ENCODE results near the gene COG5. TPM values are rescaled to one million over a fixed set of nuclear protein-coding genes. Genes with fewer than 3 reads are reported as not detected.

Gene COG5
- total RNA-seq, 1 donor from 2014 or later = 49.1 TPM

DNA sequence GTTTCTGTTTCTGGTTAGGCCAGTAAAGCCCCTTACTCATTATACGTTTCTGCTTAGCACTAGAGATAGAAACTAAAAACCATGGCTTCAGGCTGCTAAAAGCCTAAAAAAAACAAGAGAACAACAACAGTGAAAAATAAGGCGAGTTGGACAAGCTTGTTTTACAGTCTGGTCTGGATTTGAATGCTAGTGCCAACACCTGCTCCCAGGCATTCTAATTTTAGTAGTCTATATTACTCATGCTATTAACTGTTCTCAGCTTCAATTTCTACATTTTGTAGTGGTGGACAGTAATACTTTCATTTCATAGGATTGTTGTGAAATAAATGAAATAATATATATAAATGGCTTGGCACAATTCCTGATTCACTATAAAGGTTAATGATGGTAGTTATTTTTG is 286.4 kb downstream of the COG5 start:
- no peak overlapping the region for H3K27ac ChIP-seq
- no peaks in the 10 kb centered on the region for H3K27me3 ChIP-seq (ENCODE audit: low read depth)
- ATAC-seq (no peak), DNase-seq (no peak)
- H3K36me3 ChIP-seq = no peaks in the 10 kb centered on the region
- H3K4me3 ChIP-seq = no peak overlapping the region
- no peaks in the 10 kb centered on the region for H3K4me1 ChIP-seq
- intact Hi-C loops (cut with DNase I) = no loop called here
- H3K9me3 ChIP-seq = no peaks in the 10 kb centered on the region
- TF ChIP-seq, protein P1, sequence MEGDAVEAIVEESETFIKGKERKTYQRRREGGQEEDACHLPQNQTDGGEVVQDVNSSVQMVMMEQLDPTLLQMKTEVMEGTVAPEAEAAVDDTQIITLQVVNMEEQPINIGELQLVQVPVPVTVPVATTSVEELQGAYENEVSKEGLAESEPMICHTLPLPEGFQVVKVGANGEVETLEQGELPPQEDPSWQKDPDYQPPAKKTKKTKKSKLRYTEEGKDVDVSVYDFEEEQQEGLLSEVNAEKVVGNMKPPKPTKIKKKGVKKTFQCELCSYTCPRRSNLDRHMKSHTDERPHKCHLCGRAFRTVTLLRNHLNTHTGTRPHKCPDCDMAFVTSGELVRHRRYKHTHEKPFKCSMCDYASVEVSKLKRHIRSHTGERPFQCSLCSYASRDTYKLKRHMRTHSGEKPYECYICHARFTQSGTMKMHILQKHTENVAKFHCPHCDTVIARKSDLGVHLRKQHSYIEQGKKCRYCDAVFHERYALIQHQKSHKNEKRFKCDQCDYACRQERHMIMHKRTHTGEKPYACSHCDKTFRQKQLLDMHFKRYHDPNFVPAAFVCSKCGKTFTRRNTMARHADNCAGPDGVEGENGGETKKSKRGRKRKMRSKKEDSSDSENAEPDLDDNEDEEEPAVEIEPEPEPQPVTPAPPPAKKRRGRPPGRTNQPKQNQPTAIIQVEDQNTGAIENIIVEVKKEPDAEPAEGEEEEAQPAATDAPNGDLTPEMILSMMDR (IDR thresholded peaks at IDR 0.05) = no peak

DNA sequence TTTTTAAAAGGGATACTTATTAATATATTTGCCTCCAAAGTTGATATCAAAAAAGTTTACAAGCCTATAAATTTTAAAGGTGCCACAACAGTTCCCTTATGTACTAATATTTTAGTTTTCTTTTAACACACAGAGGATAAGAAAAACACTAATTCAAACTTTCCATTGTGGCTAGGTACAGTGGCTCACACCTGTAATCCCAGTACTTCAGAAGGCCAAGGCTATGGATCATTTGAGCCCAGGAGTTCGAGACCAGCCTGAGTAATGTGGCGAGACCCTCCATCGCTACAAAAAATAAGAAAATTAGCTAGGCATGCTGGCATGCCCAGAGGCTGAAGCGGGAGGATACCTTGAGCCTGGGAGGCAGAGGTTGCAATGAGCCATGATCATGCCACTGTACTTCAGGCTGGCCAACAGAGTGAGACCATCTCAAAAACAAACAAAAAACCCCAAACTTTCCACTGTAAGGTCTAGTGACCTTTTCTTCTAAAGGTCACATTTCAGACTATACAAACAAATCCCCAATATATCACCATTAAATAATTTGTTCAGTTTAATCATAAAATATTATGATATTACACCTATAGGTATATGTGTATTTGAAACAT is 287.4 kb downstream of the COG5 start:
- H3K27me3 ChIP-seq (ENCODE audit: low read depth) = no peaks in the 10 kb centered on the region
- TF ChIP-seq, protein P1 (IDR thresholded peaks at IDR 0.05) = no peak
- intact Hi-C loops (cut with DNase I) = no loop called here
- no peaks in the 10 kb centered on the region for H3K9me3 ChIP-seq
- no peak overlapping the region for H3K4me3 ChIP-seq
- no peaks in the 10 kb centered on the region for H3K4me1 ChIP-seq
- H3K36me3 ChIP-seq = no peaks in the 10 kb centered on the region
- H3K27ac ChIP-seq = no peak overlapping the region
- ATAC-seq (no peak), DNase-seq (no peak)

DNA sequence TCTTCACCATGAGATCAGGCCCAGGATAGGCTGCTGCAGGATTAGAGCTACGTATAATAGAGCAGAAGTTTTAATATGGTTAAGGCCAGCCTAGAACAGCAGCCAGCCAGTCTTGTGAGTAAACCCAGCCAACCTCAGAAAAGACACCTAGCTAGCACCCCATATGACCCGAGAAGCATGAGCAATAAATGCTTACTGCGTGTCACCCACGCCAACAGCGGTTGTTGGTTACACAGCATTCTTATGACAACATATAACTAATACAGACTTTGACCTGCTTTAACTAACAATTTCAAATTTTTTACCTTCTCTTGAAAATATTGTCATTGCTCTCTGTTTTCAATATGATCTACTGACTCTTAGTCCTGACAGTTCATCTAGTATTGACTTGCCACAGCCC is 289.2 kb downstream of the COG5 start:
- Histone ChIP-seq H3K4me3 (no peak overlapping the region), H3K36me3 (peaks cover 7% of the 10 kb centered on the region), H3K9me3 (no peaks in the 10 kb centered on the region), H3K4me1 (no peaks in the 10 kb centered on the region), H3K27ac (no peak overlapping the region), H3K27me3 (ENCODE audit: low read depth) (no peaks in the 10 kb centered on the region)
- ATAC-seq (no peak), DNase-seq (no peak)
- intact Hi-C loops (cut with DNase I) = no loop called here
- TF ChIP-seq, protein P1 (IDR thresholded peaks at IDR 0.05) = no peak

DNA sequence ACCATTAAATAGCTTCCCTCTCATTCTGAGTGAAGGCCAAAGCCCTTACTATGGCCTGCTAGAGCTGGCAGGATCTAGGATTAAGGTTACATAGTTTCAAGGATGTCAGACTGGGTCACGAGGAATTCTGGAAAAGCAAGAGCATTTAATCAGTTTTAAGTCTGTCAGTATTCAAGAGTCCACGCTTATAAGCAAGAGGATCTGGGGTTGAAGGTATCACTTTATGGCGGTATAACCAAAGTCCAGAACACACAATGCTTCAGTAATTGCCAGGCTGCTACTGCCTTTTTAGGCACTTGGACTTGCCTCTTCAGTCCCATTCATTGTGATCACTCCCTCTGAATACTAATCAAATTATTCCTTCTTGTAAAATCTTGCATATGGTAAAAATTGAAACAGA is 293.9 kb downstream of the COG5 start:
- Histone ChIP-seq H3K36me3 (peaks cover 8% of the 10 kb centered on the region), H3K27ac (no peak overlapping the region), H3K27me3 (ENCODE audit: low read depth) (no peaks in the 10 kb centered on the region), H3K9me3 (no peaks in the 10 kb centered on the region), H3K4me1 (no peaks in the 10 kb centered on the region), H3K4me3 (no peak overlapping the region)
- no peak for ATAC-seq
- TF ChIP-seq, protein P1 (IDR thresholded peaks at IDR 0.05) = no peak
- no peak for DNase-seq
- intact Hi-C loops (cut with DNase I) = no loop called here

DNA sequence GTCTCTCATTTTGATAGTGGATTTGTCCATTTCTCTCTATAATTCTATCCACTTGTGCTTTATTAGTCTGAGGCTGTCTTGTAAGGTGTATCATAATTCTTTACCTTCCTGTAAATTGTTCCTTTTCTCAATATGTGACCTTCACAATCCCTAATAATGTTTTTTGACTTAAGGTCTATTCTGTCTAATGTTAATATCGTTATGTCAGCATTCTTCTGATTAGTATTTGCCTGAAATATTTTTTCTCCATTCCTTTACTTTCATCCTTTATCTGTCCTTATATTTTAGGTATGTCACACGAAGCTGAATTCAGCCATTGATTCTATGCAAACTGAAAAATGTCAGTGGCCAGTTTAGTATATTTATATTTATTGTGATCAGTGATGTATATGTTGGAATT is 295.1 kb downstream of the COG5 start:
- Histone ChIP-seq H3K27me3 (ENCODE audit: low read depth) (no peaks in the 10 kb centered on the region), H3K4me3 (no peak overlapping the region)
- TF ChIP-seq, protein P1 (IDR thresholded peaks at IDR 0.05) = no peak

More for the DNA sequence above, 295.1 kb downstream of the COG5 start:
- no peak for ATAC-seq
- H3K27ac ChIP-seq = no peak overlapping the region
- no peaks in the 10 kb centered on the region for H3K4me1 ChIP-seq
- H3K36me3 ChIP-seq = peaks cover 8% of the 10 kb centered on the region
- DNase-seq = no peak
- intact Hi-C loops (cut with DNase I) = no loop called here
- H3K9me3 ChIP-seq = no peaks in the 10 kb centered on the region
